Right atrium auricular region (tissue), 2 donors: Measurements from ENCODE around the gene LMBR1. TPM values are rescaled to one million over a fixed set of nuclear protein-coding genes. Genes with fewer than 3 reads are reported as not detected.

Experiments
- DNase-seq: peaks from one replicate; pipeline ENCODE4 v3.0.0-alpha.2; 2019; ENCODE audit warnings: low spot score
- H3K27ac ChIP-seq, 2 donors: fragments of 200-600 bp; sonication (generic); 1 replicate in 1 of 2; 2 replicates in 1 of 2; pipeline ENCODE4 v1.5.1; 2016 to 2019
- H3K27me3 ChIP-seq, 2 donors: fragments of 200-600 bp; sonication (generic); one replicate each; pipeline versions ENCODE4 v1.5.1 to v1.6.0; 2017 to 2019
- H3K36me3 ChIP-seq: fragments of 200-600 bp; sonication (generic); one replicate; pipeline ENCODE4 v1.5.1; 2016
- H3K4me1 ChIP-seq, 2 donors: fragments of 200-600 bp; sonication (generic); one replicate each; pipeline versions ENCODE4 v1.5.1 to v1.6.0; 2017 to 2019
- H3K4me3 ChIP-seq, 2 donors: fragments of 200-600 bp; sonication (generic); 1 replicate in 1 of 2; 2 replicates in 1 of 2; pipeline ENCODE4 v1.5.1; 2017 to 2019; ENCODE audit warnings: mild to moderate bottlenecking in 1 of 2, moderate library complexity in 1 of 2
- H3K9me3 ChIP-seq, 2 donors: fragments of 200-600 bp; sonication (generic); one replicate each; pipeline ENCODE4 v1.5.1; 2019
- CTCF ChIP-seq, 2 donors: fragments of 200-600 bp; sonication (generic); IDR thresholded peaks; one replicate each; pipeline ENCODE4 v1.5.1; 2019; ENCODE audit warnings: antibody characterized with exemption in 2 of 2
- total RNA-seq, 2 donors: library from RNA; depleted of rRNA; stranded (reverse); fragments of >200 nt; gene quantifications; one replicate each; pipeline ENCODE4 v1.1.0, GENCODE V29; 2016

The LMBR1 gene
- total RNA-seq, 2 donors from 2014 or later, result 32.4 to 33.7 TPM

- no peak for DNase-seq
- TF ChIP-seq CTCF (IDR thresholded peaks at IDR 0.05), result no peak
- Histone ChIP-seq H3K4me3 (no peak overlapping the region), H3K36me3 (peaks cover 36% of the 10 kb centered on the region), H3K27me3 (no peaks in the 10 kb centered on the region), H3K9me3 (no peaks in the 10 kb centered on the region), H3K27ac (no peak overlapping the region), H3K4me1 (no peaks in the 10 kb centered on the region)
Observed at GRCh38 chr7:156680281-156680680, 212.7 kb downstream of the LMBR1 start.

- no peak overlapping the region for H3K27ac ChIP-seq
- no peaks in the 10 kb centered on the region for H3K27me3 ChIP-seq
- no peaks in the 10 kb centered on the region for H3K4me1 ChIP-seq
- no peak for DNase-seq
- H3K4me3 ChIP-seq, result no peak overlapping the region
- no peak for TF ChIP-seq CTCF (IDR thresholded peaks at IDR 0.05)
- no peaks in the 10 kb centered on the region for H3K9me3 ChIP-seq
- H3K36me3 ChIP-seq, result peaks cover 43% of the 10 kb centered on the region
Observed at GRCh38 chr7:156677374-156678054, 215.5 kb downstream of the LMBR1 start.

- DNase-seq, result no peak
- Histone ChIP-seq H3K27me3 (no peaks in the 10 kb centered on the region), H3K27ac (no peak overlapping the region), H3K36me3 (peaks cover 48% of the 10 kb centered on the region), H3K9me3 (no peaks in the 10 kb centered on the region), H3K4me1 (no peaks in the 10 kb centered on the region), H3K4me3 (no peak overlapping the region)
- TF ChIP-seq CTCF (IDR thresholded peaks at IDR 0.05), result no peak
Observed at GRCh38 chr7:156676263-156676662, 216.7 kb downstream of the LMBR1 start.

GRCh38 chr7:156675721-156676120 lies 217.3 kb downstream of the LMBR1 start:
- Histone ChIP-seq H3K27me3 (no peaks in the 10 kb centered on the region), H3K27ac (no peak overlapping the region), H3K36me3 (peaks cover 44% of the 10 kb centered on the region), H3K4me3 (no peak overlapping the region), H3K9me3 (no peaks in the 10 kb centered on the region), H3K4me1 (no peaks in the 10 kb centered on the region)
- DNase-seq, result no peak
- TF ChIP-seq CTCF (IDR thresholded peaks at IDR 0.05), result no peak

GRCh38 chr7:156673902-156674301 lies 219.1 kb downstream of the LMBR1 start:
- Histone ChIP-seq H3K36me3 (peaks cover 36% of the 10 kb centered on the region), H3K9me3 (no peaks in the 10 kb centered on the region)

More at GRCh38 chr7:156673902-156674301, 219.1 kb downstream of the LMBR1 start:
- H3K4me1 ChIP-seq, result no peaks in the 10 kb centered on the region
- H3K27me3 ChIP-seq, result no peaks in the 10 kb centered on the region
- no peak for TF ChIP-seq CTCF (IDR thresholded peaks at IDR 0.05)
- no peak overlapping the region for H3K4me3 ChIP-seq
- H3K27ac ChIP-seq, result no peak overlapping the region
- DNase-seq, result no peak
